Measurements from ENCODE around the gene RIPOR3. TPM values are rescaled to one million over a fixed set of nuclear protein-coding genes. Genes with fewer than 3 reads are reported as not detected.

RIPOR3 gene, protein sequence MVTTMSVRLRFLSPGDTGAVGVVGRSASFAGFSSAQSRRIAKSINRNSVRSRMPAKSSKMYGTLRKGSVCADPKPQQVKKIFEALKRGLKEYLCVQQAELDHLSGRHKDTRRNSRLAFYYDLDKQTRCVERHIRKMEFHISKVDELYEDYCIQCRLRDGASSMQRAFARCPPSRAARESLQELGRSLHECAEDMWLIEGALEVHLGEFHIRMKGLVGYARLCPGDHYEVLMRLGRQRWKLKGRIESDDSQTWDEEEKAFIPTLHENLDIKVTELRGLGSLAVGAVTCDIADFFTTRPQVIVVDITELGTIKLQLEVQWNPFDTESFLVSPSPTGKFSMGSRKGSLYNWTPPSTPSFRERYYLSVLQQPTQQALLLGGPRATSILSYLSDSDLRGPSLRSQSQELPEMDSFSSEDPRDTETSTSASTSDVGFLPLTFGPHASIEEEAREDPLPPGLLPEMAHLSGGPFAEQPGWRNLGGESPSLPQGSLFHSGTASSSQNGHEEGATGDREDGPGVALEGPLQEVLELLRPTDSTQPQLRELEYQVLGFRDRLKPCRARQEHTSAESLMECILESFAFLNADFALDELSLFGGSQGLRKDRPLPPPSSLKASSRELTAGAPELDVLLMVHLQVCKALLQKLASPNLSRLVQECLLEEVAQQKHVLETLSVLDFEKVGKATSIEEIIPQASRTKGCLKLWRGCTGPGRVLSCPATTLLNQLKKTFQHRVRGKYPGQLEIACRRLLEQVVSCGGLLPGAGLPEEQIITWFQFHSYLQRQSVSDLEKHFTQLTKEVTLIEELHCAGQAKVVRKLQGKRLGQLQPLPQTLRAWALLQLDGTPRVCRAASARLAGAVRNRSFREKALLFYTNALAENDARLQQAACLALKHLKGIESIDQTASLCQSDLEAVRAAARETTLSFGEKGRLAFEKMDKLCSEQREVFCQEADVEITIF
- total RNA-seq = 1.6 TPM in 1 of 2 replicates, not detected in the other

GRCh38 chr20:50690650-50691572 is at the start of gene RIPOR3:
TSS of gene RIPOR3 (minus strand) at chr20:50691542. CDS start at chr20:50691128, 414 bp downstream.

GRCh38 chr20:50731055-50731929 is 40.0 kb upstream of the RIPOR3 start, which contains the start of gene PARD6B:
TSS of gene PARD6B (plus strand) at chr20:50731580. CDS start at chr20:50731787, 207 bp downstream.

Other genes starting within 250 kb of the RIPOR3 start
- 25.6 and 43.0 TPM in 2 replicates for gene PTPN1, start 181.2 kb downstream of the RIPOR3 start, total RNA-seq
- 14.8 and 19.1 TPM in 2 replicates for gene PARD6B, start 40.0 kb upstream of the RIPOR3 start, total RNA-seq
- 6.5 and 13.2 TPM in 2 replicates for gene BCAS4, start 103.5 kb upstream of the RIPOR3 start, total RNA-seq
- 26.3 and 70.5 TPM in 2 replicates for gene ADNP, start 239.9 kb upstream of the RIPOR3 start, total RNA-seq